RWPE2 (cell line): Measurements from ENCODE around the gene SYT7.

Experiments
- ATAC-seq: fragments of 200-7000 bp; cut with Tn5 transposase; 3 replicates; pipeline ENCODE4 v1.9.1; 2021; ENCODE audit warnings: low read depth
- DNase-seq: peaks from one replicate; pipeline ENCODE4 v3.0.0-alpha.2; 2020; ENCODE audit warnings: low spot score
- H3K27ac ChIP-seq: fragments of 450-650 bp; 2 replicates; pipeline ENCODE4 v1.5.1; 2017; ENCODE audit warnings: mild to moderate bottlenecking; ENCODE audit not compliant: poor library complexity, severe bottlenecking
- H3K27me3 ChIP-seq: fragments of 250-450 bp; sonication (Bioruptor Pico); 2 replicates; pipeline ENCODE4 v1.5.1; 2021; ENCODE audit warnings: mild to moderate bottlenecking, moderate library complexity; ENCODE audit not compliant: insufficient read depth, poor library complexity, severe bottlenecking
- H3K36me3 ChIP-seq: fragments of 250-450 bp; sonication (Bioruptor Pico); 2 replicates; pipeline ENCODE4 v1.5.1; 2020; ENCODE audit warnings: low read depth, mild to moderate bottlenecking, moderate library complexity
- H3K4me1 ChIP-seq: fragments of 250-450 bp; sonication (Bioruptor Pico); 2 replicates; pipeline ENCODE4 v1.5.1; 2021; ENCODE audit warnings: mild to moderate bottlenecking, moderate library complexity; ENCODE audit not compliant: insufficient read depth, poor library complexity, severe bottlenecking
- H3K4me3 ChIP-seq: fragments of 250-450 bp; sonication (Bioruptor Pico); 2 replicates; pipeline ENCODE4 v1.5.1; 2021; ENCODE audit warnings: mild to moderate bottlenecking, moderate library complexity; ENCODE audit not compliant: severe bottlenecking
- H3K9me3 ChIP-seq: fragments of 250-450 bp; sonication (Bioruptor Pico); 2 replicates; pipeline ENCODE4 v1.5.1; 2021; ENCODE audit warnings: mild to moderate bottlenecking, moderate library complexity; ENCODE audit not compliant: severe bottlenecking
- CTCF ChIP-seq: fragments of 450-650 bp; IDR thresholded peaks from one replicate; pipeline ENCODE4 v1.5.1; 2017; ENCODE audit warnings: mild to moderate bottlenecking, moderate library complexity; ENCODE audit not compliant: poor library complexity, severe bottlenecking

SYT7 gene

GRCh38 chr11:61552108-61552635 lies 28.7 kb downstream of the SYT7 start:
- no peak for DNase-seq
- no peaks in the 10 kb centered on the region for H3K9me3 ChIP-seq

GRCh38 chr11:61551634-61552033 lies 29.2 kb downstream of the SYT7 start:
- peaks cover 20% of the 10 kb centered on the region for H3K27me3 ChIP-seq
- H3K4me1 ChIP-seq: no peaks in the 10 kb centered on the region
- no peaks in the 10 kb centered on the region for H3K9me3 ChIP-seq
- DNase-seq (no peak), ATAC-seq (no peak)
- H3K4me3 ChIP-seq: no peak overlapping the region
- no peak overlapping the region for H3K27ac ChIP-seq
- H3K36me3 ChIP-seq: no peaks in the 10 kb centered on the region
- no peak for TF ChIP-seq CTCF

More at GRCh38 chr11:61552108-61552635, 28.7 kb downstream of the SYT7 start:
- Histone ChIP-seq H3K4me1 (no peaks in the 10 kb centered on the region), H3K27ac (no peak overlapping the region), H3K4me3 (no peak overlapping the region), H3K36me3 (no peaks in the 10 kb centered on the region), H3K27me3 (peaks cover 20% of the 10 kb centered on the region)
- no peak for TF ChIP-seq CTCF
- ATAC-seq: no peak

- ATAC-seq (no peak), DNase-seq (no peak)
- TF ChIP-seq CTCF: no peak
- H3K9me3 ChIP-seq: no peaks in the 10 kb centered on the region
- no peaks in the 10 kb centered on the region for H3K36me3 ChIP-seq
- no peak overlapping the region for H3K27ac ChIP-seq
- no peaks in the 10 kb centered on the region for H3K4me1 ChIP-seq
- H3K27me3 ChIP-seq: peaks cover 13% of the 10 kb centered on the region
- H3K4me3 ChIP-seq: no peak overlapping the region
Measured at GRCh38 chr11:61550665-61551227, 30.1 kb downstream of the SYT7 start.

GRCh38 chr11:61549662-61550568 lies 31.0 kb downstream of the SYT7 start:
- DNase-seq: no peak

More at GRCh38 chr11:61549662-61550568, 31.0 kb downstream of the SYT7 start:
- no peaks in the 10 kb centered on the region for H3K9me3 ChIP-seq
- no peak for TF ChIP-seq CTCF
- H3K27ac ChIP-seq: no peak overlapping the region
- ATAC-seq: no peak
- H3K36me3 ChIP-seq: no peaks in the 10 kb centered on the region
- H3K4me1 ChIP-seq: no peaks in the 10 kb centered on the region
- peaks cover 5% of the 10 kb centered on the region for H3K27me3 ChIP-seq
- no peak overlapping the region for H3K4me3 ChIP-seq
